Measurements from ENCODE around the gene ARHGAP40. TPM values are rescaled to one million over a fixed set of nuclear protein-coding genes. Genes with fewer than 3 reads are reported as not detected.

The ARHGAP40 gene
- not detected for total RNA-seq

GRCh38 chr20:38601216-38602184 is at the start of gene ARHGAP40:
TSS of gene ARHGAP40 (plus strand) at chr20:38601809.
- peaks cover 0 to 7% (median 0%) of the 10 kb centered on the region in 4 donors for H3K4me1 ChIP-seq
- WGBS, 2 donors = 6 to 9% methylated on average over 38 to 40 of the region's 42 CpGs

GRCh38 chr20:38554986-38555385 is 46.6 kb upstream of the ARHGAP40 start:
- no peak for TF ChIP-seq CTCF (IDR thresholded peaks at IDR 0.05)
- no peak for TF ChIP-seq EP300 (IDR thresholded peaks at IDR 0.05)
- TF ChIP-seq POLR2A (IDR thresholded peaks at IDR 0.05) = no peak
- 98% methylated on average over 2 of the region's 2 CpGs for WGBS, 2 donors
- no peak for DNase-seq (ENCODE audit: low spot score in 2 of 2)
- H3K4me1 ChIP-seq = no peaks in the 10 kb centered on the region
- H3K9me3 ChIP-seq = no peaks in the 10 kb centered on the region
- no peaks in the 10 kb centered on the region for H3K27me3 ChIP-seq
- H3K27ac ChIP-seq = no peak overlapping the region
- H3K36me3 ChIP-seq = peaks cover 3 to 99% (median 12%) of the 10 kb centered on the region in 3 donors
- H3K4me3 ChIP-seq = no peak overlapping the region

More at GRCh38 chr20:38601216-38602184, at the start of gene ARHGAP40:
- TF ChIP-seq POLR2A (IDR thresholded peaks at IDR 0.05) = no peak
- H3K9me3 ChIP-seq = no peaks in the 10 kb centered on the region
- no peak for DNase-seq (ENCODE audit: low spot score in 2 of 2)
- H3K36me3 ChIP-seq = no peaks in the 10 kb centered on the region
- no peak within 1 kb of the TSS for H3K4me3 ChIP-seq
- H3K27ac ChIP-seq = no peak within 1 kb of the TSS
- H3K27me3 ChIP-seq = peaks cover 0 to 56% of the 10 kb centered on the region in 2 donors

GRCh38 chr20:38555395-38555794 is 46.2 kb upstream of the ARHGAP40 start:
- Histone ChIP-seq H3K36me3 (peaks cover 3 to 99% (median 12%) of the 10 kb centered on the region in 3 donors), H3K4me3 (no peak overlapping the region), H3K27ac (no peak overlapping the region), H3K4me1 (no peaks in the 10 kb centered on the region), H3K9me3 (no peaks in the 10 kb centered on the region), H3K27me3 (no peaks in the 10 kb centered on the region)
- no peak for DNase-seq (ENCODE audit: low spot score in 2 of 2)
- TF ChIP-seq CTCF (IDR thresholded peaks at IDR 0.05) = no peak
- TF ChIP-seq EP300 (IDR thresholded peaks at IDR 0.05) = no peak
- no peak for TF ChIP-seq POLR2A (IDR thresholded peaks at IDR 0.05)

GRCh38 chr20:38557174-38557573 is 44.4 kb upstream of the ARHGAP40 start:
- Histone ChIP-seq H3K27ac (no peak overlapping the region), H3K27me3 (no peaks in the 10 kb centered on the region), H3K4me1 (no peaks in the 10 kb centered on the region), H3K36me3 (peaks cover 0 to 97% (median 11%) of the 10 kb centered on the region in 3 donors), H3K9me3 (no peaks in the 10 kb centered on the region), H3K4me3 (no peak overlapping the region)
- TF ChIP-seq EP300 (IDR thresholded peaks at IDR 0.05) = no peak
- TF ChIP-seq CTCF (IDR thresholded peaks at IDR 0.05) = no peak
- TF ChIP-seq POLR2A (IDR thresholded peaks at IDR 0.05) = no peak
- 97 to 98% methylated on average over 2 of the region's 2 CpGs for WGBS, 2 donors
- no peak for DNase-seq (ENCODE audit: low spot score in 2 of 2)

GRCh38 chr20:38558596-38559360 is 42.8 kb upstream of the ARHGAP40 start:
- no peak for TF ChIP-seq EP300 (IDR thresholded peaks at IDR 0.05)
- TF ChIP-seq POLR2A (IDR thresholded peaks at IDR 0.05) = no peak
- no peak for TF ChIP-seq CTCF (IDR thresholded peaks at IDR 0.05)
- H3K9me3 ChIP-seq = no peaks in the 10 kb centered on the region
- WGBS, 2 donors = 93 to 96% methylated on average over 3 of the region's 3 CpGs
- peaks cover 0 to 97% (median 6%) of the 10 kb centered on the region in 3 donors for H3K36me3 ChIP-seq
- no peak for DNase-seq (ENCODE audit: low spot score in 2 of 2)
- H3K27ac ChIP-seq = no peak overlapping the region
- no peaks in the 10 kb centered on the region for H3K4me1 ChIP-seq
- H3K4me3 ChIP-seq = no peak overlapping the region
- H3K27me3 ChIP-seq = no peaks in the 10 kb centered on the region

Data from tibial nerve (tissue), 4 donors.